NCI-H226 (cell line): ENCODE data around the gene ADAM12.
A peak's percentile ranks its signal among the peaks of the same experiment; 100 is the strongest.

Source experiments
- DNase-seq: peaks from one replicate; pipeline ENCODE4 v3.0.0-alpha.2; 2015

Gene ADAM12, protein sequence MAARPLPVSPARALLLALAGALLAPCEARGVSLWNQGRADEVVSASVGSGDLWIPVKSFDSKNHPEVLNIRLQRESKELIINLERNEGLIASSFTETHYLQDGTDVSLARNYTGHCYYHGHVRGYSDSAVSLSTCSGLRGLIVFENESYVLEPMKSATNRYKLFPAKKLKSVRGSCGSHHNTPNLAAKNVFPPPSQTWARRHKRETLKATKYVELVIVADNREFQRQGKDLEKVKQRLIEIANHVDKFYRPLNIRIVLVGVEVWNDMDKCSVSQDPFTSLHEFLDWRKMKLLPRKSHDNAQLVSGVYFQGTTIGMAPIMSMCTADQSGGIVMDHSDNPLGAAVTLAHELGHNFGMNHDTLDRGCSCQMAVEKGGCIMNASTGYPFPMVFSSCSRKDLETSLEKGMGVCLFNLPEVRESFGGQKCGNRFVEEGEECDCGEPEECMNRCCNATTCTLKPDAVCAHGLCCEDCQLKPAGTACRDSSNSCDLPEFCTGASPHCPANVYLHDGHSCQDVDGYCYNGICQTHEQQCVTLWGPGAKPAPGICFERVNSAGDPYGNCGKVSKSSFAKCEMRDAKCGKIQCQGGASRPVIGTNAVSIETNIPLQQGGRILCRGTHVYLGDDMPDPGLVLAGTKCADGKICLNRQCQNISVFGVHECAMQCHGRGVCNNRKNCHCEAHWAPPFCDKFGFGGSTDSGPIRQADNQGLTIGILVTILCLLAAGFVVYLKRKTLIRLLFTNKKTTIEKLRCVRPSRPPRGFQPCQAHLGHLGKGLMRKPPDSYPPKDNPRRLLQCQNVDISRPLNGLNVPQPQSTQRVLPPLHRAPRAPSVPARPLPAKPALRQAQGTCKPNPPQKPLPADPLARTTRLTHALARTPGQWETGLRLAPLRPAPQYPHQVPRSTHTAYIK

DNA sequence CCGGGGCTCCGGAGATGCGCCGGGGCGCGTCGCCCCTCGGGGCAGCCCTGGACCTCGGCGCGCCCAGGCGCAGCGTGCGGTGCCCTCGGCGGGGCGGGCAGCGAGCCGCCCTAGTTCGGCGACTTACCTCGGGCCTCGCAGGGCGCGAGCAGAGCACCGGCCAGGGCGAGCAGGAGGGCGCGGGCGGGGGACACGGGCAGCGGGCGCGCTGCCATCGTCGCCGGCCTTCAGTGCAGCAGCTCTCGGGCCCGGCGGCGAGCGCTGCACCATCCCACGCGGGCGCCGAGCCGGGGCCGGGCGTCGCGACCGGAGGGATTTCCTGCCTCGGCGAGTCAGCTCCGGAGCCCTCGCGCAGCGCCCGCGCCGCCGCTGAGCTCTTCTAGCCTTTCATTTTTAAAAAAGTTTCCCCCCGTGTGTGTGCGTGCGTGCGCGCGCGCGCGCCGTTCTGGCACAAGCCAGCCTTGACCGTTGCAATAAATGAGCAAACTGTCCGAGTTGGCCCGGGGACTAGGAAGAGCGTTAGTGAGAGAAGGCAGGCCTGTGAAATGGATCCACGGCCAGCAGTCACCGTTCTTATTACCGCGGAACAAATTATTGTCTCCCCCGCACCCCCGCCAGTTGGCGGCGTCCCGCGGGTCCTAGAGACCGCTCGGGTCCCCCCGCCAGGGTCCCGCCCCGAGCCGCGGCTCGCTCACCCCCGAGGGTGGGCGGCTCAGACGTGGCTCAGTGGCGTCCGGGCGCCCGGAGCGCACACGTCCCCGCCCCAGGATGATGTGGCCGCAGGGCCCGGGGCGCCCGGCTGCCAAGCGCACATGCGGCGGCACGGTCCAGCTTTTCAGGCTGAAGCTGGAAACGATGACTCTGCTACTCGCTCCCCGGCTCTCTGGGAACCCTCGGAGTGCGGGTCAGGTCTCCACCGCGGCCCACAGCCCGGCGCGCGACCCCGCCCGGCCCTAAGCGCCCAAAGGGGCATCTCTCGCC is at the start of gene ADAM12:
Gene ADAM12, minus strand, starts transcription at position 547 of the 981 bp plus-strand sequence. Its CDS starts 332 bp downstream, at position 215.
- DNase-seq = peak; percentile 7

- DNase-seq = no peak
Observed at GRCh38 chr10:126437635-126438406, 49.5 kb upstream of the ADAM12 start.

GRCh38 chr10:126434235-126434634 is 46.0 kb upstream of the ADAM12 start:
- DNase-seq = no peak

DNA sequence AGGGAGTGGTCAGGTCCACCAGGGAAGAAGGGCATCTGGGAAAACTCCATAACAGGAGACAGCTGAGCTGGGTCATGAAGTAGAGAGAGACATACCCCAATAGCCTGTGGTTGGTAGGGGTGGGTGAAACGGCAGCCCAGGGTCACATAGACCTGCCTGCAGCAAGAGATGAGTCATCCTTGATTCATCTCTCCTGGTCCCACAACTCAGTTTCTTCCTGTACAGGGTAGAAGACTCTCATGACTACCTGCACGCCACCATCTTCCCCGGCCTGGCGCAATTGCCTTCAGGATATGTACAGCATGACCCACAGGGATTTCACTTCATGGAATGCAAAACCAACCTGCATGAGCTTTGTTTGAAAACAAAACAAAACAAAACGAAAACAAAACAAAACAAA is 45.1 kb upstream of the ADAM12 start:
- no peak for DNase-seq

DNA sequence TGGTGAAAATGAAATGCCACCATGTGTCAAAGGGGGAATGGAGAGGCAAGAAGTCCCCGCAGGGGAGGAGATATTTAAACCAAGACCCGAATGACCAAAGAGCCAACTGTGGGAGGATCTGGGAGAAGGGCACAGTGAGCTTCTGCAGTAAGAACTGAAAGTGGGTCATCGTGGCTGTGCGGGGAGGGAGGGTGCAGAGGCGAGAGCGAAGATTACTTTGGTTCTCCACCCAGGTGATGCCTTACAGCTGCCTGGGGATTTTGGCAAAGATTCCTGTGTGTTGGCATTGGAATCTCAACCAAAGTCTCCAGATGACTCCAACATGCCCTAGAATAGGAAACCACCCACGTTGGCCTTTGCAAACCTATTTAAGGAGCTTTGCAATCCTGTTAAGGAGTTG is 44.2 kb upstream of the ADAM12 start:
- no peak for DNase-seq

DNA sequence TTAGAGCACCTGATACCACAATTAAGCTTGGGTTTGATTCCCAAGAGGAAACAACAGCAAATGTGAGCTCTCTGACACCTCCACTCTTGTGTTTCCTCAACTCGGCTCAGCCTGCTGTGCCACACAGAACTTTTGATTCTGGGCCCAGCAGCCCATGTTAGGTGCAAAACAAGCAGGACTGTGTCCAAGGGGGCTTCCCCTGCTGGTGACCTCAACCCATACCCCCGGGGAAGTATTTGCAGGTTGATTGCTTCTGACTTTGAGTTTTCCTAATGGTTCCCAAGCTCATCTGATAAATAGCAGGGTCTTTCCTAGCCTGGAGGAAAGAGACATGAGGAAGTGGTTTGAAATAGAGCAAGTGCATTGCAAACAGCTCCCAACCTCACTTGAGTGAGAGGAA is 43.5 kb upstream of the ADAM12 start:
- DNase-seq = no peak

DNA sequence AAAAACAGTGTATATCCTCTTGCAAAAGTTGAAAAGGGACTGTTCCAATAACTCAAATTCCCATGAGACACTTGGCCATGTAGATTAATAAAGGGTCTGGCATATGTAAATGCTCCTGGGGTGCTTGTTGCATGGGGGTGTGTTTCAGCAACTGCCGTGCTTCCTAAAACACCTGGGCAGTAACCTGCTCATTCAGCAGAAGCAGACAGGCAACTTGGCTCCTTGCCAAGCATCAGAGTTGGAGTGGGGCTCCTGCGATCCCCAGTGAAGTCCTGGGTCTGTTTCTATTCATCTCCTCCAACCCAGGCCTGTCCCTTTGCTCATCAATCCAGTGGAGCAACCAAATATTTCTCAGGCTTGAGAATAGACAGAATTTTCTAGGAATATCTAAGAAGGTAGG is 42.2 kb upstream of the ADAM12 start:
- no peak for DNase-seq

DNA sequence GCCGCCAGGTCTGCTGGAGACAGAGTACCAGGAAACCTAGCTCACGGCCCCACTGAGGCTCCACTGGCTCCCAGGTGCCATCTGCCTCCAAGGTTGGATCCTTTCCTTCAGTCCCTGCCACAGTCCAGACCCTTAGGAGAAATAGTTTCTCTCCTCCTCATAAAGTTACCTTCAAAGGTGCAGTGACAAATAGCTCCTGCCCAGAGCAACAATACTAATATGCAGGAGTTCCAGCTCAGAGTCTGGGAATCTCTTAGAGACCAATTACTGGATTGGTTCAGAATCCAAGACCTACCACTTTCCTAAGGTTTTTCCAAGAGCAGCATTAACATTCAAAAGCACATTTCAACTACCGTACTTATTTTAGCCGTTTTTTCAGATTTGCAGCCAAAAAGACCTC is 41.0 kb upstream of the ADAM12 start:
- no peak for DNase-seq

DNA sequence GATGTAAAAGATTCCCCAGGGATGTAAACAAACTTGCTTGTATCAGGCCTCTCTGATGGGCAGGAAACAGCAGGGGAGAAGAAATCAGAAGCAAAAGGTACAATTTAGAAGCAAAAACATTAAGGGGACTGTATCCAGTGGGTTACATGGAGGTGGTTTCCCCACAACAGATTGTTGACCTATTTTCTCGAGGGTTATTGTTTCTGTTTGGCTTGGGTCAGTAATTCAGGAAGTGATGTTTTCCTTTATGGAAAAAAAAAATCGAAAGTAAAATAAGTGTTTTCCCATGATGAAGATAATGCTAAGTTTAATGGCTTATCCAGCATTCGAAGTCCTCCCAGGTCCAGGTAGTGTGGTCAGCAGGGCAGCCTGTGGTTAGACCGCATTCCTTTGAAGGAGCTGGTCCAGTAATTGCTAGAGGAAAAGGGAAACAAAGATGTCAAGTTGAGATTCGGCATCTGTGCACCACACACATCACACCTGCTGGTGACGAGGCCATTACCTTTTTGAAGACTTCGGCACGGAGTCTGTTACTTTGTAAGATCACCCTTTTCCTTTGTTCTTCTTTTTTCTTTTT is 37.3 kb upstream of the ADAM12 start:
- DNase-seq = no peak

DNA sequence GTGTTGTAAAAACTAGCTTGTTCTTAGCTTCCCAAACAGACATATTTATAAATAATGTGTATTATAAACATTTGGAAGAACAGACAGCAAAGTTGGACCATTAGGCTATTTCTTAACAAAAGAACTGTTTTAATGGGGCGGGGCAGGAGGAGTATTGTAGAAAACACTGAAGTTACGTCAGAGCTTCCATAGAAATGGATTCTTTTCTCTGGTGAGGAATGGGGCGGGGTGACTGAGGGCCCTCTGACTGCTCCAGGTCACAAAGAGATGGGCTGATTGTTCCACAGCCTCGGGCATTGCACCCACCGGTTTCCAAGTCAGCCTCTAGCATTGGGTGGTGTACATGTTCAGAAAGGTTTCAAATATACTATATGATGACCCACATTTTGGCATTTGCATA is 36.8 kb upstream of the ADAM12 start:
- no peak for DNase-seq

- no peak for DNase-seq
Observed at GRCh38 chr10:126423732-126424491, 35.6 kb upstream of the ADAM12 start.

- peak; percentile 6 for DNase-seq
Observed at GRCh38 chr10:126422567-126422966, 34.3 kb upstream of the ADAM12 start.

DNA sequence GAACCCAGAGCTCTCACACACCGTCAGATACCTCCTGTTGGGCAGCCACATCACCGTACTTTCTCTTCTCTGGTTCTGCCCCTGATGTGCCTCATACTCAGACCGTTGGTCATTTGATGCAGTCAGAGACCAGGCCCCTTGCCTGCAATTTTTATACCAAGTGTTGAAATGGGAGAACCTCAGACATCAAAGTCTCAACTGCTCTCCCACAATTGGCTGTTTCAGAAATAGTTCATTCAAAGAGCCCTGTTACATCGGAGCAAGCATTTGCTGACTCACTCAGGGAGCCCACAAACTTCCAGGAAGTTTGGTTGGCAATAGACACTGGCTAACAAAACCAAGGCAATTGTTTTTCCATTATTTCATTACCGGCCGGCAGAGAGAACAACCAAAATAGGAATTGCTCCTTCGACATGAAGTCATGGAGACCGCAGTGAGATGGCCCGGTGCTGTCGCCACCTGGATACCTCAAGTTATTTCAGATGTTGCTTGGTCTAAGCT is 33.5 kb upstream of the ADAM12 start:
- peak; percentile 69 for DNase-seq

DNA sequence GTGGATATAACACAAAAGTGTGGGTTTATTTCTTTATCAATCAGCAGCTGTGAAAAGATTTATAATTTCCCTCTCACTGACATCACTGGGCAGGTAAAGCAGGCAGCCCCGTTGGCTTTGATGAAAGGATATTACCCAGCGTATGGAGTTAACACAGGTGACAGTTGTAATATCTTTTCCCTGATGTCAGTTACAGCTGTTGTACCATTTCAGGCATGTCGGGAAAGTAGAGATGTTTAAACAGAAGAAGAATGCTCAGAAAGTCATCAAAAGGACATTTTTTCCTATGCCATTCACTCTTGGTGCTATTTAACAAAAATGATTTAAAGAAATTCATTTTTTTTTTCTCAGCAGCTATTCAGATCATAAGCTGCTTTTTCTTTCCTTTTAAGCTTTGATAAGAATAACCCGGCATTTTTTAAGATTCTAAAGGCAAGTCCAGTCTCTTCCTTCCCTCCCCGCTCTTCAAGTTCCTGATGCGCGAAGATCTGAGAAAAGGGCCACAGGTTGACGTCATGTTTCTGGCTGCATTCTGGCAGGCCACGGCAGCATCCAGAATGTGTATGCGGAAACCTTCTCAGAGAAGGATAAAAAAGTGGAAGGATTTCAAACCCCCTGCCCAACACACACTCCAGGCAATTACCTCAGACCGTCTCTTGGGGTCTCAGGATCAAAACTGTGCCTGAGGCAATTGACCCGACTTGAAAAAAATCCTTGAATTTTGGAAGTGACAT is 32.5 kb upstream of the ADAM12 start:
- no peak for DNase-seq

DNA sequence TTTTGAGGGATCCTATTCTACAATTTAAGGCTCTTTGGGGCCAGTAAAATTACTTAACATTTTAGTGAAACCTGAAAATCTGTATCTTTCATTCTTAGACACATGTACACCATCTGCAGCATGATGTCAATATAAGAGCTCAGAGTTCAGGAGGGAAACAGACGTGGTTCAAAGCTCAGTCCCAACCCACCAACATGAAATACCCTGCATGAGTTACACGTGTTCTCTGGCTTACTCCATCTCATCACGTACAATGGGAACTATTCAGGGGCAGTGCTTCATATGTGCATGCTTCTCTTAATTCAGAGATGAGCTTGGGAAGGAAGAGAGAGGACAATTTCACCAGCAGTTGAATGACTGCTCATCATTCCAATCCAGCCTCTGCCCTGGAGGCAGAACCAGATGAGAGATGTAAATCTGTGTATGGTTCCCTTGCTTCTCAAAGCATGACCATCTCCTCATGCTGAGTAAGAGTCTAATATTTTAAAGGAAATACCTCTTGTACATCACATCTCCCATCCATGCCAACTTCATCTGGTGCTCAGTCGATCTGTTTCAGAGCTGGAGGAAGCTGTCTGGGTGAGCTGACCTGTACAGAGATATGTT is 29.0 kb upstream of the ADAM12 start:
- DNase-seq = no peak

DNA sequence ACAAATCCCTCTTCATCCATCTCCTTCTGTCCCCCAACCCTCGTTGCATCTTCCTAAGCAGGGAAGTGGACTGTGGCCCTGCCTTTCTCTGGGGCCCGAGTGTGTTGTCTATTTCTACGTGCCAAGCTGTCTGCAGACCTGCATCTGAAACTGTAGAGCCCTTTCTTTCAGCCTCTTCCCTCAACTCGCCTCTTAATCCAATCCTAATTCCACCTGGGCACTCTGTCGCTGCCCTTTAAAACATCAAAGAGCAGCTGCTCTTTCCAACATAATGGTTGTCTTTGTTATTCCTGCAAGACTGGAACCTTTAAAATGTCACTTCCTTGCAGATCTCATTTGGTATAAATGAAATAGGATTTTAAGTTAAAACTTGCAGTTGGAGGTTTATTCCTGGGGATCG is 21.5 kb upstream of the ADAM12 start:
- DNase-seq = no peak

GRCh38 chr10:126408953-126409641 is 20.8 kb upstream of the ADAM12 start:
- DNase-seq = peak; percentile 51

DNA sequence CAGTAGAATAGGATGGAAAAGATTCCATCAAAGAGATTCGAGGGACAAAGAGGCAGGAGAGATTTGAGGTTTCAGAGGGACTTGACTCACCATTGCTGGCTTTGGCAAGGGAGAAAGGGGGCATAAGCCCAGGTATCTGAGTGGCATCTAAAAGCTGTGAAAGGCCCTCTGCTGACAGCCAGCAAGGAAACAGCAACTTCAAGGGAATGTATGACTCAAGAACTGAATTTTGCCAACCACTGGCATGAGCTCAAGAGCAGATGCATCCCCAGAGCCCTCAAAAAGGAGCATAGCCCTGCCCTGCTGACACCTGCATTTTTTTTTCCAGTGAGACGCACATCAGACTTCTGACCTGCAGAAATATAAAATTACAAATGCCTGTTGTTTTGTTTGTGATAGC is 19.6 kb upstream of the ADAM12 start:
- DNase-seq = peak; percentile 39
